HG03457 (cell line): ENCODE measurements around the gene FUT8.
"Not testable (repeated sequence)": the region's sequence is repeated elsewhere in the genome, so short reads cannot be mapped to it uniquely, and the experiment has no call there.

Experiments
- ATAC-seq: cut with Tn5 transposase; IDR thresholded peaks from one replicate; pipeline ENCODE4 v1.9.1; 2021; ENCODE audit warnings: moderate number of reproducible peaks; ENCODE audit not compliant: unreplicated experiment

FUT8 gene

GRCh38 chr14:65689070-65689469 lies 276.5 kb downstream of the FUT8 start:
- no peak for ATAC-seq

GRCh38 chr14:65692566-65692965 lies 280.0 kb downstream of the FUT8 start:
- ATAC-seq, result not testable (repeated sequence)

- no peak for ATAC-seq
Observed at GRCh38 chr14:65696801-65697200, 284.3 kb downstream of the FUT8 start.

GRCh38 chr14:65703521-65703920 lies 291.0 kb downstream of the FUT8 start:
- ATAC-seq, result no peak

GRCh38 chr14:65703996-65704395 lies 291.5 kb downstream of the FUT8 start:
- ATAC-seq, result no peak

- no peak for ATAC-seq
Observed at GRCh38 chr14:65704437-65704836, 291.9 kb downstream of the FUT8 start.

- ATAC-seq, result no peak
Observed at GRCh38 chr14:65704850-65705249, 292.3 kb downstream of the FUT8 start.

- no peak for ATAC-seq
Observed at GRCh38 chr14:65709576-65709975, 297.0 kb downstream of the FUT8 start.

GRCh38 chr14:65716813-65717212 lies 304.3 kb downstream of the FUT8 start:
- ATAC-seq, result not testable (repeated sequence)

GRCh38 chr14:65717384-65717915 lies 304.9 kb downstream of the FUT8 start:
- ATAC-seq, result not testable (repeated sequence)

GRCh38 chr14:65718629-65719028 lies 306.1 kb downstream of the FUT8 start:
- no peak for ATAC-seq

GRCh38 chr14:65720171-65720570 lies 307.6 kb downstream of the FUT8 start:
- ATAC-seq, result no peak

GRCh38 chr14:65720743-65721142 lies 308.2 kb downstream of the FUT8 start:
- no peak for ATAC-seq

GRCh38 chr14:65723348-65723747 lies 310.8 kb downstream of the FUT8 start:
- ATAC-seq, result no peak

GRCh38 chr14:65728604-65729003 lies 316.1 kb downstream of the FUT8 start:
- no peak for ATAC-seq

- no peak for ATAC-seq
Observed at GRCh38 chr14:65729566-65729965, 317.0 kb downstream of the FUT8 start.

GRCh38 chr14:65731933-65732506 lies 319.5 kb downstream of the FUT8 start:
- peak; percentile 97 for ATAC-seq

- ATAC-seq, result no peak
Observed at GRCh38 chr14:65738339-65738738, 325.8 kb downstream of the FUT8 start.

GRCh38 chr14:65745396-65746190 lies 333.1 kb downstream of the FUT8 start:
- no peak for ATAC-seq

- ATAC-seq, result no peak
Observed at GRCh38 chr14:65748796-65749195, 336.3 kb downstream of the FUT8 start.

GRCh38 chr14:65749287-65749686 lies 336.8 kb downstream of the FUT8 start:
- no peak for ATAC-seq

- no peak for ATAC-seq
Observed at GRCh38 chr14:65750906-65751305, 338.4 kb downstream of the FUT8 start.
